COLO668 (cell line): ENCODE data around the gene CD3E.

Source experiments
- DNase-seq: peaks from one replicate; lab custom pipeline; 2025; ENCODE audit not compliant: unreplicated experiment; lab: John Stamatoyannopoulos, UW

The CD3E gene

DNA sequence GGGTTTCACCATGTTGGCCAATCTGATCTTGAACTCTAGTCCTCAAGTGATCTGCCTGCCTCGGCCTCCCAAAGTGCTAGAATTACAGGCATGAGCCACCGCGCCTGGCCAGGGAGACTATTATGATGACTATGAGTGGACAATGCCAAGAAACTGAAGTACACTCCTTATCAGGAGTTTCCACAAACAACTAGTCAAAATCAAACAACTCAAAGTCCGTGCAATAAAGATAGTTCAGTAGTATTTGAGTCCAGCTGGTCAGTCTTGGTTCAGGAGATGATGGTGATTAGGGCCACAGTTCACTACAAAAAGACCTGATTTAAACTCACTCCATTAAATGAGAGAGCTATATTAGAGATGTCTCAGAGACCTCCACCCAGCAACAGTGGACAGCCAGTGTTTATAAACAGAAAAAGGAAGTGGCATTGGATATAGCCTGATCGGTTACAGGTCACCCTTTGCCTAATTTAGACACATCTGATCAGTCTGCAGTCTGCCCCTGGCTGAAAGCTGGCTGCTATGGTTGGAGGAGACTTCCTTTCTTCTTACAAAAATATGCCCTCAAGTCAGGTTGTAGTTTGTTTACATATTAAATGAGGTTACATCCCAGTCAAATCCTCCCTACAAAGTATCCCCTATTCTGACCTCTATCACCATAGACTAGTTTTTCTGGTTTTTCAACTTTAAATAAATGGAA is 17.0 kb downstream of the CD3E start:
- no peak for DNase-seq

DNA sequence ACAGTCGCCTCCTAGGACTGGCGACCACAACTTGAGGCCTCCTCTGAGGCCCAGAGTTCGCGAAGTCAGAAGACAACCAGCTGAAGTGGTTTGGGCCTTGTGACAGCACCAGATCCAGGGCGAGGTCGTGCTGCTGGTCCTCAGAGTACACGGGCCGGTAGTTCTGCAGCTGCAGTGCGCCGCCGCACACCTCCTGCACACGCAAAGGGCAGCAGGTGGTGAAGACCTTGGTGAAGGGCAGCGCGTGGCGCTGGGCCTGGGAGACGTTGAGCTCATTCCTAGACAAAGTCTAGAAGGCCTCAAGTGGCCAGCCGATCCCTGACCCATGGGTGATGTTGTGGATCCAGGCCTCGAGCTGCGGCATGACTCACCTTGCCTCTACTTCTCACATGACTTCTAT is 18.2 kb downstream of the CD3E start:
- no peak for DNase-seq

DNA sequence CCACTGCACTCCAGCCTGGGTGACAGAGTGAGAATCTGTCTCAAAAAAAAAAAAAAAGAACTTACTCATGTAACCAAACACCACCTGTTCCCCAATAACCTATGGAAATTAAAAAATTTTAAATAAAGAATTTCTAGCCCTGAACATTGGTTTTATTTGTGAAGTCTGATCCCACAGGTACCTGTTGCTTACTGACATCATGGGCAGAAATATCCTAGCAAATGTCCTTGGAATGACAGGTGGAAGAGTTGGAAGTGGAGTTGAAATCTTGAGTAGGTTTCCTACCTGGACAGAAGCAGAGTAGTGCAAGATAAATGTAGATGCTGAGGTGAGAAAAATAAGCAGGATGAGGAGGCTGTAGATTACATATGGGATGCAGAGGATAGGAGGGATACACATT is 20.8 kb downstream of the CD3E start:
- DNase-seq = no peak

DNA sequence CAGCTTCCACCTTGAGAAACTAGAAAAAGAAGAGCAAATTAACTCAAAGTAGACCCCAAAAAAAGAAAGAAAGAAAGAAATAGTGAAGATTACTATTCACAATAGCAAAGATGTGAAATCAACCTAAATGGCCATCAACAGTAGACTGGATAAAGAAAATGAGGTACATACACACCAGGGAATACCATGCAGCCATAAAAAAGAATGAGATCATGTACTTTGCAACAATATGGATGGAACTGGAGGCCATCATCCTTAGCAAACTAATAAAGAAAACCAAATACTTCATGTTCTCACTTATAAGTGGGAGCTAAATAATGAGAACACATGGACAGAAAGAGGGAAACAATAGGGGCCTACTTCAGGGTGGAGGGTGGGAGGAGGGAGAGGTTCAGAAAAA is 24.2 kb downstream of the CD3E start:
- no peak for DNase-seq

DNA sequence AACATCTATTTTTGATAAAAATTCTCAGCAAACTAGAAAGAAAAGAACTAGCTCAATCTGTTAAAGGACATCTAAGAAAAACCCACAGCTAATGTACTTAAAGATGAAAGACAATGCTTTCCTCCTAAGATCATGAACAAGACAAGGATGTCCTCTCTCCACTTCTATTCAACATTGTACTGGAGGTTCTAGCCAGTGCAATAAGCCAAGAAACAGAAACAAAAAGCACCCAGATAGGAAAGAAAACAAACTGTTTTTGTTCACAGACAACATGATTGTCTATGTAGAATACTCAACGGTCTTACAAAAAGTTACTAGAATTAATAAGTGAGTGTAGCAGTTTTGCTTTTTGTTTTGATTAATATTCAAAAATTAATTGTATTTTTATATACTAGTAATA is 30.2 kb downstream of the CD3E start:
- DNase-seq = no peak

DNA sequence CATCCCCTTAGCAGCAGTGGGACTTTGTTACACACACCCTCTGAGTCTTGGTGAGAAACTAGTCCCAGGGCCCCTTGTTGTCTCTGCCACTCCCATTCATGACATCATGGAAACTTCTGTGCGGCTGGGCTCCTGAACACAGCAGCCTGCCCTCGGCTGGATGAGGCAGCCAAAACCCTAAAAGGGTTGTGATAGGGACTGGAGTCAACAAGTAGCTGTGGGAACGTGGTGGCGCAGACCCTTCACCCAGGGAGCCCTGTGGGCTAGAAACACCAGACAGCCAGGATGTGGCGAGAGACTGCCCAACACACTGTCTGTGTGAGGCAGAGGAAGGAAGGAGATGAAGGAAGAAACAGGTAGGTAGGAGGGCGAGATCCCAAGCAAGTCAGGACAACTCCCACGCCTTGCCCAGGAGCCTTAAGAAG is 34.1 kb downstream of the CD3E start:
- no peak for DNase-seq

DNA sequence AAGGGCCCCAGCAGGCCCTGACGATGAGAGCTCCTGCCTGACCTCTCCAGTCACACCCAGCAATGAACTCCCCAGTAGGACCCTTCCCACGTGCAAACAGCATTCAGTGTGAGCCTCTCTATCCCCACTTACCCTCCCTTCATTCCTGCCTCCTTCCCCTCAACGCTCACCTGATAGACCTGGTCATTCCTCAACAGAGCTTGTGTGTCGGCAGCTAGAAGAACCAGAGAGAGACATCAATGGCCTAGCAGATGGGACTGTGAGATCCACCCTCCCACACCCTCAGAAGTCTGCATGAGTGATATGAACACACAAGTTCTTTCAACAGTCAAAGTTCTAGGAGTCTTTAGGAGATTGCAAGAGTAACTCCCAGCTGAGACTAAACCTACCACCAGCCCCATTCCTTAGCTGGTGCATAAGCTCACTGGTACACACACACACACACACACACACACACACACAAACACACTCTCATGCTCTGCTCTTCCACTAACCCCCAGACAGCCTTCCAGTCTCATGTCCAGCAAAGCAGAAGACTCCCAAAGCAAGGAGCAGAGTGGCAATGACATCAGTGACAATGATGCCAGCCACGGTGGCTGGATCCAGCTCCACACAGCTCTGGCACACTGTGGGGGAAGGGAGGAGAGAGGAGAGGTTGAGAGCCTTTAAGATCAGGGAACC is 34.9 kb downstream of the CD3E start:
- no peak for DNase-seq

DNA sequence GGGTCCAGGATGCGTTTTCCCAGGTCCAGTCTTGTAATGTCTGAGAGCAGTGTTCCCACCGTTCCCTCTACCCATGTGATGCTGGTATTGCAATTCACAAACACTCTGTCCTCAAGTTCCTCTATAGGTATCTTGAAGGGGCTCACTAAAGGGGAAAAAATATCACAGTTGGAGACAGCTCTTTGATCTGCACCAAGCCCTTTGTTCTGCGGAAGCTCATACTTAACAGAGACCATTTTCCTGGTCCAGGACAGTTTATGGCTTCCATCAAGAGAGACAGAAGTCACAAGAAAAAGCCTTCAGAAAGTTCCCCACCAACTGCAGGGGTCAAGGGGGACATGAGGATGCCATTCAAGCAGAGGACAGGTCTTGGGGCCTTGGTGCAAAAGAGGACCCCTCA is 35.9 kb downstream of the CD3E start:
- no peak for DNase-seq

DNA sequence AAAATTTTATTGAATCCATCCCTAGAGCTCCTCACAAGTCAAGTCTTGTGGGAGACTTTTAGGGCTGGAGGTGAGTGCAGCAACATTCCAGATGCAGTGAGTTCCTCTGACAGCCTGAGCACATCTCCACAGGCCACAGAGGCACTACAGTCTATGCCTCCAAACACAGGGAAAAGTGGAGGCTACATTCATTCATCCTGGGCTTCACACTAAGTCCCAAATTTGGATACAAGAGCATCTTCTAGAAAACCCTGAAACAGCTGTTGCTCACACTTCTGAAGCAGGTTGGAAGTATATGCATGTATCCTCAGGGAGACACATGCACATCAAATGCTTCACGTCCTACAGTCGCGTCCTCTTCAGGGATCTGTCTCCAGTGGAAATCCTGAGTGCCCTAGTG is 36.7 kb downstream of the CD3E start:
- no peak for DNase-seq

DNA sequence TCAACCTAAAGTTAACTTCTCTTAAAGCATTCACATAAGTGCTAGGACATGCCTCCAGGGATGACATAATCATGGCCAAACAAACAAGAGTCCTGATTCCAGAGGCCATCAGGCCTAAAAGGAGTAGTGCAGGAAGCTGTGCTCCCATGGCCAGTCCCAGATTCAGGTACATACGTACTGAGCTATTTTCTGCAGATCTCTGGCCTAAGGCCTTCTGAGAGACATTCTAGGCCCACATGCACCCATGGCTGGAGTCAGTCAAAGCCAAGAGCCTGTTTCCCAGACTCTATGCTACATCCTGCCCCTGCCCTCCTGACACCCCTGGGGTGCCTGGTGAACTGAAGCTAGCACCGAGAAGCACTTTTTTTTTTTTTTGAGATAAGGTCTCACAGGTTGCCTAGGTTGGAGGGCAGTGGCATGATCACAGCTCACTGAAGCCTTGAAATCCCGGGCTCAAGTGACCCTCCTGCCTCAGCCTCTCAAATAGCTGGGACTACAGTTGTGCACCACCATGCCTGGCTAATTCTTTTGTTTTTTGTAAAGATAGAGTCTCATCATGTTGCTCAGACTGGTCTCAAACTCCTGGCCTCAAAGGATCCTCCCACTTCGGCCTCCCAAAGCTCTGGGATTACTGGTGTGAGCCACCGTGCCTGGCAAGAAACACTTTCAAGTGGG is 37.4 kb downstream of the CD3E start:
- DNase-seq = no peak

DNA sequence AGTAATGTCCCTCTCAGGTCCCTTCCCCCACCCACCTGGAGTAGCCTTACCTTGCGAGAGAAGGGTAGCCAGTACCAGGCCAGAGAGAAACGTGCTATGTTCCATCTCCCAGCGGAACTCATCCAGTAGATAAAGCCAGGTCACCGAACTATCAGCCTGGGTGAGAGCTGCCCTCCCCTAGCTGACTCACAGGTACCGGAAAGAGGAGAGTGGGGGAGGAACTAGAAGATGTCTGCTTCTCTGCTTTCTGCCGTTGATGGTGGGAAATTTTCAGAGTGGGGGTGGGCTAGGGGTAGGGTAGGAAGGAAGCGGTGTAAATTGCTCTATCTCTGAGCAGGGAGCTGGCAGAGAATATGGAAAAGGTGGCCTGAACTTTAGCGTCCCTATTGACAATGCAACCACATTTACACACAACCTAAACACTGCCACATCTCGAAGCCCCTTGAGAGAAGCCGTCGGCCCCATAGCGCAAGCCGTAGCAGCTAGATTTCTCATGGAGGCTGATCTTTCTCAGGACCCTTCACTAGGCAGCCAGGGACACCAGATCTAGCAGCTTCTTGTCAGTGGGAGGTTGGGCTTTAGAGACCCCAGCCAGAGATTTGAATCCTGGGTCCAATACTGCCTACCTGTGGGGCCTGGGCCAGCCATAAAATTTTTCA is 38.1 kb downstream of the CD3E start, which contains the start of gene CD3D:
Gene CD3D, minus strand, starts transcription at position 203 of the 659 bp plus-strand sequence. Its CDS starts 98 bp downstream, at position 105.
- no peak for DNase-seq

DNA sequence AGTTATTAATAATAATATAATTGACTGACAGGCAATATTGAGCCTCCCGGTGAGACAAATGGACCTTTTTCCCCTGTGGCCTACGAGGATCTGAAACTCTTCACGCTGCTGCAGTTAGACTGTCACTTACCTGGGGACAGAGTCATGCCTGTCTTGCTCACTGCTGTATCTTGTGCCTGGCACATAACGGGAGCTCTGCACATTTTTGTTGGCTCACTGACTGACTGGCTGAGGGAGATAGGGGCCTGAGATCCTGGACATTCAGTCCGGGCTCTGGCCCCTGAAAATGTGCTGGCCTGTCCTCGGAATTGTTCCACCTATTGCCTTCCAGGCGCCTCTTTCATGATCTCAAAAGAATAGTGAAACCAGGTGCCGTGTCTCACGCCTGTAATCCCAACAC is 38.7 kb downstream of the CD3E start:
- DNase-seq = no peak

DNA sequence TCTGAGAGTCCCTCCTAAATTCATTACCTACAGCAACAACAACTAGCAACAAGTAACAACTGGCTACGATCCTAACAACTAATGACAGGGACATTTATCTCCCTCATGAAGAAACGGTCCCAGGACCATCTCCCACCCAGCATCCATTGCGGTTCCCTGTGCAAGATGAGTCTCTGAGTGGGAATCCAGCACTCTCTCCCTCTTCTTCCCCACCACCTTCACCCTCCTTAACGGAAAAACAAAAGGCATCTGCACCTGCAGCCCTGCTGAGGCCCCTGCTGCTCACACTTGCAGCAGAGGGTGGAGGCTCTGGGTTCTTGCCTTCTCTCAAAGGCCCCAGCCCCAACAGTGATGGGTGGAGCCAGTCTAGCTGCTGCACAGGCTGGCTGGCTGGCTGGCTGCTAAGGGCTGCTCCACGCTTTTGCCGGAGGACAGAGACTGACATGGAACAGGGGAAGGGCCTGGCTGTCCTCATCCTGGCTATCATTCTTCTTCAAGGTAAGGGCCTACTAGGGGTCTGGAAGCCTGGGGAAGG is 39.5 kb downstream of the CD3E start, which contains the start of gene CD3G:
Gene CD3G, plus strand, starts transcription at position 364 of the 535 bp plus-strand sequence. Its CDS starts 80 bp downstream, at position 444.
- no peak for DNase-seq

DNA sequence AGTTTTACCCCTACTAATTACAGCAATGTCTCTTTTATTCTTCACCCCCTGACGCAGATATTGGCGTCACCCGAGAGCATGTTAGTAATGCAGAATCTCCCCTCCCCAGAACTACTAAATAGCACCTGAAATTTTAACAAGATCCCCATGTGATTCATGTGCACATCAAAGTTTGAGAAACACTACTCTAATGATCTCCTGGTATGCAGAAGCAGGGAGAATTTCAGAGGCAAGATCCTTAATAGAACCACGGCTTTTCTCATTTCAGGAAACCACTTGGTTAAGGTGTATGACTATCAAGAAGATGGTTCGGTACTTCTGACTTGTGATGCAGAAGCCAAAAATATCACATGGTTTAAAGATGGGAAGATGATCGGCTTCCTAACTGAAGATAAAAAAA is 44.9 kb downstream of the CD3E start:
- DNase-seq = no peak

DNA sequence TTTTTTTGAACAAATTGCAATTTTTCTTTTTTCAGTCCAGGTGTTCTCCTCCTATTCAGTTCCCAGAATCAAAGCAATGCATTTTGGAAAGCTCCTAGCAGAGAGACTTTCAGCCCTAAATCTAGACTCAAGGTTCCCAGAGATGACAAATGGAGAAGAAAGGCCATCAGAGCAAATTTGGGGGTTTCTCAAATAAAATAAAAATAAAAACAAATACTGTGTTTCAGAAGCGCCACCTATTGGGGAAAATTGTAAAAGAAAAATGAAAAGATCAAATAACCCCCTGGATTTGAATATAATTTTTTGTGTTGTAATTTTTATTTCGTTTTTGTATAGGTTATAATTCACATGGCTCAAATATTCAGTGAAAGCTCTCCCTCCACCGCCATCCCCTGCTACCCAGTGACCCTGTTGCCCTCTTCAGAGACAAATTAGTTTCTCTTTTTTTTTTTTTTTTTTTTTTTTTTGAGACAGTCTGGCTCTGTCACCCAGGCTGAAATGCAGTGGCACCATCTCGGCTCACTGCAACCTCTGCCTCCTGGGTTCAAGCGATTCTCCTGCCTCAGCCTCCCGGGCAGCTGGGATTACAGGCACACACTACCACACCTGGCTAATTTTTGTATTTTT is 48.7 kb downstream of the CD3E start:
- DNase-seq = no peak

DNA sequence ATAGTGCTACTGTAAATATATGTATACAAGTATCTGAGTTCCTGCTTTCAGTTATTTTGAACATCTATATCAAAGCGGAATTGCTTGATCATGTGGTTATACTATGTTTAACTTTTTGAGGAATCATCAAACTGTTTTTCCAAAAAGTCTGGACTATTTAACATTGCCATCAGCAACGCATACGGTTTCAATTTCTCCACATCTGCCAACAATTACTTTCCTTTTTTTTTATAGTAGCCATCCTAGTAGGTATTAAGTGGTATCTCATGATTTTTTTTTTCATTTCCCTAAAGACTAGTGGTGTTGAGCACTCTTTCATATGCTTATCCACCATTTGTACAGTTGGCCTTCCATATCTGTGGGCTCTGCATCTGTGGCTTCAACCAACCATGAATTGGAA is 53.5 kb downstream of the CD3E start:
- no peak for DNase-seq

DNA sequence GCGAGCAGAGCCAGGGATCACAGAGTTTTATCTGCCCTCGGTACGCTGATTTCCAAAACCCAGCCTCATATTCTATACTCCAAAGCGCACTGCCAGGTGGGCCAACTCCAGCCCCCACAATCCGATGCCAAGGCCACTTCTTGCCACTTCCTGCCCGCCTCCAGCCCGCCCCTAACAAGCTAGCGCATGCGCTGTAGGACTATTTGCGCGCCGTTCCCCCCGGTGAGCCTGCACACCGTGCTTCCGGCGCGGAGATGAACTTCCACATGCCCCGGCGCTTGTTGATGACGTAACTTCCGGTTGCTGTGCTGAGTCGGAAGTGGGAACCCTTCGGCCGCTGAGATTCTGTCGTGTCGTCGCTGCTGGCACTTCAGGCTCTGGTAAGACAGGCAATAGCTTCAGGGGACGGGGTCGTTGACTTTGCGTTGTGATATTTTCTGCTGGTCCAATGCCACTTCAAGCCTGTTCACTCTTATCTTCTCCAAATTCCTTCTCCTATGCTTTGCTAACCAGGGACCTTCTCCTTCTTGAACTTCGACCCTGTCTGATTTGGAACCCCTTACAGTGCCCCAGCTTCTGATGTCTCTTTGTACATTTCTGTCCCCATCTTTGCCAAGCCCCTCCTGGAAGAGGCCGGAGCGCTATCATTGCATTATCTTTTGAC is 54.9 kb downstream of the CD3E start, which contains the start of gene UBE4A:
Gene UBE4A, plus strand, starts transcription at position 306 of the 664 bp plus-strand sequence. CDS start 5,481 bp downstream, outside the sequence.
- peak; percentile 95 for DNase-seq

DNA sequence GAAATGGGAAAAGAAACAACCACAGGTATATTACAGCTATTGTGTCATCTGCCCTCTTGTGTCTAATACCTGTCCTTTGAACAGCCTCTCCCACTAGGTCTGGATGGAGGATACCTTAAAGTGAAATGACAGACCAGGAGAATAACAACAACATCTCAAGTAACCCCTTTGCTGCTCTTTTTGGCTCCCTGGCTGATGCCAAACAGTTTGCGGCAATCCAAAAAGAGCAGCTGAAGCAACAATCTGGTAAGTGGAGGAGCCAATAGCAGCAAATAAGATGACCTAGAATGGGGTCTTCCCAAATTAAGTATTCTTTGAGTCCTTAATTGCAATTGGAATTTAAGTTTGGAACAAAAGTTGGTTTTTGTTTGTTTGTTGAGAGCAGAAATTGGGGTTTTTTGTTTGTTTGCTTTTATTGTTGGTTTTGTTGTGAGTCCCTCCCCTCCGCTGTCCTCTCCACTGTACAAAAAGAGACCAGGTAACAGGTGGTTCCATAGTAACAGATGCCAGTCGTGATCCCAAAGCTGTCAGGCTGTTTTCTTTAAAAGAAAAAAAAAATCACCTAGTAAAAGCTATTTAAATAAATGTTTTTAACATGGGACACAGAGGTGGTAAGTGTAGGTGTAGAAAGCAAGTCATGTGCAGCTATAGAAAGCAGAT is 60.6 kb downstream of the CD3E start:
- no peak for DNase-seq
